ENCODE measurements around the gene GALNT13. TPM values are rescaled to one million over a fixed set of nuclear protein-coding genes. Genes with fewer than 3 reads are reported as not detected.

Gene GALNT13
- total and polyA plus RNA-seq, 2 donors (not counting 1 experiment from before 2014, with no cell fraction given): 0.17 TPM; not detected in 1

- Histone ChIP-seq H3K36me3 (ENCODE audit: control insufficient read depth, insufficient read depth, low read length) (no peaks in the 10 kb centered on the region), H3K9me3 (ENCODE audit: control insufficient read depth, insufficient read depth, low read depth, low read length) (no peaks in the 10 kb centered on the region), H3K27me3 (ENCODE audit: control insufficient read depth, insufficient read depth, low read length) (no peaks in the 10 kb centered on the region), H3K4me3 (replicated peaks in 1 of 4; ENCODE audit: control extremely low read depth in 1 of 4, insufficient read depth in 1 of 4, low read depth in 3 of 4, low read length in 4 of 4) (no peak overlapping the region), H3K9ac (ENCODE audit: insufficient read depth, low read length) (no peak overlapping the region), H3K4me1 (ENCODE audit: control insufficient read depth, extremely low read depth, insufficient read depth, low read length) (no peaks in the 10 kb centered on the region), H3K79me2 (ENCODE audit: control insufficient read depth, insufficient read depth, low read length) (no peaks in the 10 kb centered on the region), H3K27ac (ENCODE audit: insufficient read depth, low read length) (no peak overlapping the region), H2AFZ (ENCODE audit: low read length) (no peak overlapping the region), H4K20me1 (ENCODE audit: control insufficient read depth, extremely low read depth, insufficient read depth, low read length) (no peaks in the 10 kb centered on the region), H3K4me2 (ENCODE audit: extremely low read depth, insufficient read depth, low read length) (no peak overlapping the region)
- TF ChIP-seq CTCF (conservative IDR thresholded peaks at IDR 0.05 in 1 of 2, IDR thresholded peaks at IDR 0.05 in 1 of 2; ENCODE audit: low read depth in 1 of 2, low read length in 2 of 2) (no peak), EZH2 (IDR thresholded peaks at IDR 0.05; ENCODE audit: low read length, missing control alignments) (no peak)
- no peak for DNase-seq (ENCODE audit: low read depth in 2 of 2)
These were observed 335.7 kb downstream of the GALNT13 start for GRCh38 chr2:154207288-154208047.

- Histone ChIP-seq H3K27me3 (ENCODE audit: control insufficient read depth, insufficient read depth, low read length) (no peaks in the 10 kb centered on the region), H3K9ac (ENCODE audit: insufficient read depth, low read length) (no peak overlapping the region), H3K4me2 (ENCODE audit: extremely low read depth, insufficient read depth, low read length) (no peak overlapping the region), H3K36me3 (ENCODE audit: control insufficient read depth, insufficient read depth, low read length) (no peaks in the 10 kb centered on the region), H3K9me3 (ENCODE audit: control insufficient read depth, insufficient read depth, low read depth, low read length) (no peaks in the 10 kb centered on the region), H3K4me3 (replicated peaks in 1 of 4; ENCODE audit: control extremely low read depth in 1 of 4, insufficient read depth in 1 of 4, low read depth in 3 of 4, low read length in 4 of 4) (no peak overlapping the region), H4K20me1 (ENCODE audit: control insufficient read depth, extremely low read depth, insufficient read depth, low read length) (no peaks in the 10 kb centered on the region), H3K4me1 (ENCODE audit: control insufficient read depth, extremely low read depth, insufficient read depth, low read length) (no peaks in the 10 kb centered on the region), H2AFZ (ENCODE audit: low read length) (no peak overlapping the region), H3K79me2 (ENCODE audit: control insufficient read depth, insufficient read depth, low read length) (no peaks in the 10 kb centered on the region), H3K27ac (ENCODE audit: insufficient read depth, low read length) (no peak overlapping the region)
- TF ChIP-seq CTCF (conservative IDR thresholded peaks at IDR 0.05 in 1 of 2, IDR thresholded peaks at IDR 0.05 in 1 of 2; ENCODE audit: low read depth in 1 of 2, low read length in 2 of 2): no peak
- TF ChIP-seq EZH2 (IDR thresholded peaks at IDR 0.05; ENCODE audit: low read length, missing control alignments): no peak
- no peak for DNase-seq (ENCODE audit: low read depth in 2 of 2)
These were observed 352.0 kb downstream of the GALNT13 start for GRCh38 chr2:154223726-154224125.

- Histone ChIP-seq H3K9ac (ENCODE audit: insufficient read depth, low read length) (no peak overlapping the region), H2AFZ (ENCODE audit: low read length) (no peak overlapping the region), H3K9me3 (ENCODE audit: control insufficient read depth, insufficient read depth, low read depth, low read length) (no peaks in the 10 kb centered on the region), H4K20me1 (ENCODE audit: control insufficient read depth, extremely low read depth, insufficient read depth, low read length) (no peaks in the 10 kb centered on the region), H3K4me1 (ENCODE audit: control insufficient read depth, extremely low read depth, insufficient read depth, low read length) (no peaks in the 10 kb centered on the region), H3K36me3 (ENCODE audit: control insufficient read depth, insufficient read depth, low read length) (no peaks in the 10 kb centered on the region), H3K79me2 (ENCODE audit: control insufficient read depth, insufficient read depth, low read length) (no peaks in the 10 kb centered on the region), H3K4me3 (replicated peaks in 1 of 4; ENCODE audit: control extremely low read depth in 1 of 4, insufficient read depth in 1 of 4, low read depth in 3 of 4, low read length in 4 of 4) (no peak overlapping the region), H3K4me2 (ENCODE audit: extremely low read depth, insufficient read depth, low read length) (no peak overlapping the region), H3K27me3 (ENCODE audit: control insufficient read depth, insufficient read depth, low read length) (no peaks in the 10 kb centered on the region), H3K27ac (ENCODE audit: insufficient read depth, low read length) (no peak overlapping the region)
- TF ChIP-seq CTCF (conservative IDR thresholded peaks at IDR 0.05 in 1 of 2, IDR thresholded peaks at IDR 0.05 in 1 of 2; ENCODE audit: low read depth in 1 of 2, low read length in 2 of 2) (no peak), EZH2 (IDR thresholded peaks at IDR 0.05; ENCODE audit: low read length, missing control alignments) (no peak)
- DNase-seq (ENCODE audit: low read depth in 2 of 2): no peak
These were observed 355.2 kb downstream of the GALNT13 start for GRCh38 chr2:154226931-154227330.

Measured in fibroblast of lung (primary cell).